ENCODE data around the gene CLMN. TPM values are rescaled to one million over a fixed set of nuclear protein-coding genes. Genes with fewer than 3 reads are reported as not detected.

CLMN gene
- total RNA-seq, 1 experiment from 2014 or later = 33.4 TPM

DNA sequence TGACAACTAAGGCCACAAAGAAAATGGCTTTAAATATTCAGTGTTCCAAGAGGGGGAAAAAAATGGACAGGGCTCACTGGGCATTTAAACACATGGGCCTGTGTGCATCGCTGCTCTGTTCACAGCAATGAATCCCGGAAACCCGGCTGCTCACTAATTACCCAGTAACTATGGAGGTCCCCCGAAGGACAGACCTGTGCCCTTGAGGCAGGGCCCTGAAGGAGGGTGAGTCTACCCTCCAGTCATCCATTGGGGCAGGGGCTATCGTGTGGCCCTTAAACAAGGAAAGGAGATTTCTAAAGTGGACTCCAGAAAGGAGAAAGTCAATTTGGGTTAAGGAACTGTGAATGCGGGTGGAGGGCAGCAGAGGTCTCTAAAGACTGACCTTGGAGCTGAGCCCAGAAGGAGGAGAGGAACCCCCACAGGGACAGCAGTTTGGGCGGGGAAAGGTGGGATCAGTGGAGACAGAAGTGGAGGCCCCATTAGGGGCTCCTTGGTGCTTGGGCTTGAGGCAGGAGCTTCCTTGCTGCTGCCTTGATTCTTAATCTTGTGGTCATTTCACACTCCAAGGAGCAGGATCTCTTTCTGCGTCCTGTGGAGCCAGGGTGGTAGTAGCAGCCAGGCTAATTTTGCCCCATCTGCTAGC is 1.4 kb upstream of the CLMN start:
- no peak for ATAC-seq
- Histone ChIP-seq H3K27ac (ENCODE audit: low read depth, low read length) (no peak overlapping the region), H3K4me3 (replicated peaks in 1 of 2; ENCODE audit: low read depth in 1 of 2, low read length in 2 of 2) (no peak overlapping the region), H2AFZ (ENCODE audit: low read depth, low read length, poor library complexity, severe bottlenecking) (no peak overlapping the region), H3K4me2 (ENCODE audit: low read length) (no peak overlapping the region), H3K9me3 (ENCODE audit: control insufficient read depth in 1 of 2, insufficient read depth in 1 of 2, low read depth in 1 of 2, low read length in 2 of 2) (no peaks in the 10 kb centered on the region), H4K20me1 (ENCODE audit: insufficient read depth) (no peaks in the 10 kb centered on the region), H3K9me2 (ENCODE audit: insufficient read depth) (no peaks in the 10 kb centered on the region), H3K36me3 (ENCODE audit: control insufficient read depth in 1 of 2, insufficient read depth in 2 of 2, low read length in 2 of 2) (no peaks in the 10 kb centered on the region), H3K4me1 (ENCODE audit: control insufficient read depth in 1 of 2, insufficient read depth in 2 of 2, low read length in 2 of 2) (peaks cover 9 to 26% of the 10 kb centered on the region in 2 experiments; a peak in 3 of 4 replicates), H3K79me2 (ENCODE audit: insufficient read depth, low read length) (0 out of 2 replicates have a peak, but pooled peaks cover 7% of the 10 kb centered on the region), H3K9ac (ENCODE audit: low read length) (no peak overlapping the region), H3K27me3 (ENCODE audit: insufficient read depth, low read length) (no peaks in the 10 kb centered on the region)
- ChIA-PET CTCF (no interaction called here), POLR2A (no interaction called here), RAD21 (ENCODE audit: low non-redundant PET in 1 of 2, low total read pairs in 2 of 2, uncharacterized antibody in 2 of 2, unreplicated experiment in 2 of 2) (no interaction called here)
- intact Hi-C loops (cut with micrococcal nuclease) = no loop called here
- TF ChIP-seq ELF1 (IDR thresholded peaks at IDR 0.05; ENCODE audit: borderline replicate concordance, low read depth) (no peak), EGR1 (IDR thresholded peaks at IDR 0.05; ENCODE audit: low read depth) (no peak), POLR2A (IDR thresholded peaks at IDR 0.05; ENCODE audit: borderline replicate concordance, extremely low read depth, insufficient read depth, insufficient read length) (no peak), MAX (IDR thresholded peaks at IDR 0.05) (no peak), JUND (IDR thresholded peaks at IDR 0.05) (no peak), SP1 (IDR thresholded peaks at IDR 0.05; ENCODE audit: low read depth) (no peak), CEBPB (IDR thresholded peaks at IDR 0.05; ENCODE audit: low read depth) (no peak), REST (IDR thresholded peaks at IDR 0.05; ENCODE audit: low read depth) (no peak), YY1 (IDR thresholded peaks at IDR 0.05; ENCODE audit: extremely low read depth, insufficient replicate concordance, low read depth, low read length) (no peak), TCF7L2 (IDR thresholded peaks at IDR 0.05; ENCODE audit: borderline replicate concordance, extremely low read depth, insufficient read depth, insufficient read length) (no peak), RAD21 (IDR thresholded peaks at IDR 0.05; ENCODE audit: low read depth) (no peak), POLR2AphosphoS5 (IDR thresholded peaks at IDR 0.05; ENCODE audit: low read depth, low read length) (no peak), SIN3A (IDR thresholded peaks at IDR 0.05; ENCODE audit: low read depth) (no peak), EZH2phosphoT487 (IDR thresholded peaks at IDR 0.05; ENCODE audit: borderline replicate concordance) (no peak), CBX3 (IDR thresholded peaks at IDR 0.05; ENCODE audit: low read depth) (no peak), FOSL1 (IDR thresholded peaks at IDR 0.05; ENCODE audit: low read depth) (no peak)
- TF ChIP-seq, protein P1, sequence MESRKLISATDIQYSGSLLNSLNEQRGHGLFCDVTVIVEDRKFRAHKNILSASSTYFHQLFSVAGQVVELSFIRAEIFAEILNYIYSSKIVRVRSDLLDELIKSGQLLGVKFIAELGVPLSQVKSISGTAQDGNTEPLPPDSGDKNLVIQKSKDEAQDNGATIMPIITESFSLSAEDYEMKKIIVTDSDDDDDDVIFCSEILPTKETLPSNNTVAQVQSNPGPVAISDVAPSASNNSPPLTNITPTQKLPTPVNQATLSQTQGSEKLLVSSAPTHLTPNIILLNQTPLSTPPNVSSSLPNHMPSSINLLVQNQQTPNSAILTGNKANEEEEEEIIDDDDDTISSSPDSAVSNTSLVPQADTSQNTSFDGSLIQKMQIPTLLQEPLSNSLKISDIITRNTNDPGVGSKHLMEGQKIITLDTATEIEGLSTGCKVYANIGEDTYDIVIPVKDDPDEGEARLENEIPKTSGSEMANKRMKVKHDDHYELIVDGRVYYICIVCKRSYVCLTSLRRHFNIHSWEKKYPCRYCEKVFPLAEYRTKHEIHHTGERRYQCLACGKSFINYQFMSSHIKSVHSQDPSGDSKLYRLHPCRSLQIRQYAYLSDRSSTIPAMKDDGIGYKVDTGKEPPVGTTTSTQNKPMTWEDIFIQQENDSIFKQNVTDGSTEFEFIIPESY (IDR thresholded peaks at IDR 0.05; ENCODE audit: extremely low read depth, insufficient replicate concordance, low read length) = no peak
- TF ChIP-seq, protein P2, sequence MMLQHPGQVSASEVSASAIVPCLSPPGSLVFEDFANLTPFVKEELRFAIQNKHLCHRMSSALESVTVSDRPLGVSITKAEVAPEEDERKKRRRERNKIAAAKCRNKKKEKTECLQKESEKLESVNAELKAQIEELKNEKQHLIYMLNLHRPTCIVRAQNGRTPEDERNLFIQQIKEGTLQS (IDR thresholded peaks at IDR 0.05) = no peak
- no TSS peak for BruUV-seq (replicated peaks)
- DNase-seq (ENCODE audit: low read depth, low spot score) = no peak
